ENCODE data around the gene USPL1. TPM values are rescaled to one million over a fixed set of nuclear protein-coding genes. Genes with fewer than 3 reads are reported as not detected.
A peak's percentile ranks its signal among the peaks of the same experiment; 100 is the strongest.

The USPL1 gene
- total RNA-seq, 3 donors from 2014 or later = 12.9 to 13.7 (median 13.3) TPM

- Mint-ChIP-seq H3K4me3 (no peak overlapping the region), H3K27me3 (ENCODE audit: low read depth) (no peaks in the 10 kb centered on the region), H3K36me3 (ENCODE audit: insufficient read depth) (peaks cover 33% of the 10 kb centered on the region), H3K9me3 (no peaks in the 10 kb centered on the region), H3K4me1 (ENCODE audit: low read depth) (peaks cover 19% of the 10 kb centered on the region)
- ATAC-seq (no peak), DNase-seq (no peak)
Measured at GRCh38 chr13:30659980-30660379, 42.3 kb downstream of the USPL1 start.

DNA sequence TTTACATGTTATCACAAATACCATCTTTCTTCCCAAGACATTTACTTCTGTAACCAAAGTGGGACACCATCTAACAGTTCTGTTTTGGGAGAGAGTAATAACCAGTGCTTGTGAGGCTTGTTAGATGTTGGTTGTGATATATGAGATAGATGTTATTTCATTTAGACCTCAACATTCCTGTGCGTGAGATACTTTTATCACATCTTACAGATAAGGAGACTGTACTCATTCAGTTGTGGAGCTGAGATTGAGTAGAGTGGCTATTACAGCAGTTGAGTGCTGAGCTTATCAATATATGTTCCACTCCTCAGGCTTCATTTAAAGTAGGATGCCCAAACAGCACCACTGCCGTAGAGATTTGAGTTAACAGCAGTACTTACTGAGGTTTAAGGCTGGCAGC lies 43.1 kb downstream of the USPL1 start:
- ATAC-seq (no peak), DNase-seq (no peak)
- H3K4me3 Mint-ChIP-seq = no peak overlapping the region
- no peaks in the 10 kb centered on the region for H3K9me3 Mint-ChIP-seq
- H3K27me3 Mint-ChIP-seq (ENCODE audit: low read depth) = no peaks in the 10 kb centered on the region
- peaks cover 28% of the 10 kb centered on the region for H3K36me3 Mint-ChIP-seq (ENCODE audit: insufficient read depth)
- peaks cover 16% of the 10 kb centered on the region for H3K4me1 Mint-ChIP-seq (ENCODE audit: low read depth)

GRCh38 chr13:30664689-30665275 lies 47.1 kb downstream of the USPL1 start:
- H3K36me3 Mint-ChIP-seq (ENCODE audit: insufficient read depth) = no peaks in the 10 kb centered on the region
- no peaks in the 10 kb centered on the region for H3K9me3 Mint-ChIP-seq
- peaks cover 11% of the 10 kb centered on the region for H3K4me1 Mint-ChIP-seq (ENCODE audit: low read depth)
- ATAC-seq (no peak), DNase-seq (no peak)
- H3K27me3 Mint-ChIP-seq (ENCODE audit: low read depth) = no peaks in the 10 kb centered on the region
- H3K4me3 Mint-ChIP-seq = no peak overlapping the region

DNA sequence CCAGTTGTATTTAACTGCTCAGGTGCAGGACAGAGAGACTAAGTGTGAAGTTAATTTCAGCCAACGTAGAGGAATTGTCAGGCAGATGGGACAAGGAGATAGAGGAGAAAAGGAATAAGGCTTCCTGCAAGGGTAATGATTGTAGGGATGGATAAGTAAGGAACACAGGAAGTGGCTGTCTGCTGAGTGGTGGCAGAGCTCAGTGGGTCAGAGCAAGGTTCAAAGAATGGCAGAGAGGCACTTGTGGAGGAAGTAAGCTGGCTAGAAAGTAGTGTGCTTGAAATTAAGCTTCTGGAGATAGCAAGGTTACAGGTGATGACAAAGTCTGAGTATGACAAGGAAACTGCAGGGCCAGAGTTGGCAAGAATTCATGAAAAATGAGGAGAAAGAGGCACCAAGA lies 47.9 kb downstream of the USPL1 start:
- Mint-ChIP-seq H3K9me3 (no peaks in the 10 kb centered on the region), H3K36me3 (ENCODE audit: insufficient read depth) (no peaks in the 10 kb centered on the region), H3K27me3 (ENCODE audit: low read depth) (no peaks in the 10 kb centered on the region), H3K4me3 (no peak overlapping the region), H3K4me1 (ENCODE audit: low read depth) (peaks cover 11% of the 10 kb centered on the region)
- no peak for DNase-seq
- ATAC-seq = no peak

DNA sequence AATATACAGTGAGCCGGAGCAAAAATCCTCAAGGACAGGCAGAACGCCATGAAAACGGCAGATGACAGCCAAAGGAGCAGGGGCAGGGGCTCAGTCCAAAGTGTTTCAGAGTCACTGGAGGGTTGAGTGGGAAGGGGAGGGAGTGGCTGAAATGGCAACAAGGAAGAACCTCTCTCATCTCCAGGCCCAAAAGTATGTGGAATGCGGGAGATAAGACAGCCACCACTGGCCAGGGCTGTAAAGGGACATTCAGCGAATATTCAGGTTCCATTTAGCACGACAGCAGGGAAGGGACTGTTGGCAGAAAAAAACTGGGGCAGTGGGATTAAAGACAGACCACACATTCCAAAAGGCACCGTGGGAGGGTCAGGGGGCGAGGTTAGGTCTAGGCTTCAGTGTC lies 48.4 kb downstream of the USPL1 start:
- Mint-ChIP-seq H3K36me3 (ENCODE audit: insufficient read depth) (no peaks in the 10 kb centered on the region), H3K4me3 (no peak overlapping the region), H3K4me1 (ENCODE audit: low read depth) (peaks cover 11% of the 10 kb centered on the region), H3K27me3 (ENCODE audit: low read depth) (no peaks in the 10 kb centered on the region), H3K9me3 (no peaks in the 10 kb centered on the region)
- ATAC-seq (no peak), DNase-seq (no peak)

- no peaks in the 10 kb centered on the region for H3K36me3 Mint-ChIP-seq (ENCODE audit: insufficient read depth)
- H3K9me3 Mint-ChIP-seq = no peaks in the 10 kb centered on the region
- ATAC-seq = no peak
- H3K4me3 Mint-ChIP-seq = no peak overlapping the region
- H3K4me1 Mint-ChIP-seq (ENCODE audit: low read depth) = peaks cover 9% of the 10 kb centered on the region
- DNase-seq = no peak
- H3K27me3 Mint-ChIP-seq (ENCODE audit: low read depth) = no peaks in the 10 kb centered on the region
Measured at GRCh38 chr13:30667014-30667413, 49.3 kb downstream of the USPL1 start.

- no peak for ATAC-seq
- Mint-ChIP-seq H3K4me3 (no peak overlapping the region), H3K9me3 (no peaks in the 10 kb centered on the region), H3K27me3 (ENCODE audit: low read depth) (no peaks in the 10 kb centered on the region), H3K36me3 (ENCODE audit: insufficient read depth) (no peaks in the 10 kb centered on the region), H3K4me1 (ENCODE audit: low read depth) (peaks cover 5% of the 10 kb centered on the region)
- DNase-seq = no peak
Measured at GRCh38 chr13:30668312-30668711, 50.6 kb downstream of the USPL1 start.

DNA sequence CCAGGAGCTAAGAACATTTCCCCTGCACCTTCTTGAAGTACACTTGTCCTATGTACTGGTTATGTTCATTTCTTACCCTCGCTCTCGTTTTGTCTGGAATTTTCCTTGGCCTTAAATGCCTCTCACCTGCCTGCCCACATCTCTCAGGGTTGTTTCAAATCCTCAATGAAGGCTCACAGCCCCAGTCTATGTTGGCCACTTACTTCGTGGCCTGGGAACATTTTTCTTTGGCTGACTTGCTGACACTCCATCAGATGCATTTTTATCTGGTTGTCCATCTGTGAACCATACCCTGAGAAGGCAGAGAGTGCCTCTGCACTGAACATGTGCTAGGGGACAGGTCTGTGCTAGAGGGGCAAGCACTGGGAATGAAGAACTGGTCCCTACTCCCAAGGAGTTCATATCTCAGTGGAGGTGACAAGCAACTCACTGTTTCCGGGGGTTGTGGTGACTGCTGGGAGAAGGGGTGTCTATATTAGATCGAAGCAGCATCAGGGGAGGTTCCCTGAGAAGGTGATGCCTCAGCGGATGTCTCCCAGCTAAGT lies 53.6 kb downstream of the USPL1 start:
- H3K4me1 Mint-ChIP-seq (ENCODE audit: low read depth) = peaks cover 16% of the 10 kb centered on the region
- H3K9me3 Mint-ChIP-seq = no peaks in the 10 kb centered on the region
- H3K36me3 Mint-ChIP-seq (ENCODE audit: insufficient read depth) = no peaks in the 10 kb centered on the region

GRCh38 chr13:30673669-30674521 lies 56.2 kb downstream of the USPL1 start:
- peak; percentile 96 for ATAC-seq

More for the DNA sequence above, 53.6 kb downstream of the USPL1 start:
- no peaks in the 10 kb centered on the region for H3K27me3 Mint-ChIP-seq (ENCODE audit: low read depth)
- DNase-seq = no peak
- no peak overlapping the region for H3K4me3 Mint-ChIP-seq
- no peak for ATAC-seq

GRCh38 chr13:30675717-30676116 lies 58.0 kb downstream of the USPL1 start:
- Mint-ChIP-seq H3K27me3 (ENCODE audit: low read depth) (no peaks in the 10 kb centered on the region), H3K4me1 (ENCODE audit: low read depth) (peaks cover 23% of the 10 kb centered on the region), H3K4me3 (no peak overlapping the region), H3K9me3 (no peaks in the 10 kb centered on the region), H3K36me3 (ENCODE audit: insufficient read depth) (no peaks in the 10 kb centered on the region)
- DNase-seq = no peak
- no peak for ATAC-seq

More at GRCh38 chr13:30673669-30674521, 56.2 kb downstream of the USPL1 start:
- peak; percentile 88 for DNase-seq
- Mint-ChIP-seq H3K4me3 (peak overlapping the region; percentile 86), H3K27me3 (ENCODE audit: low read depth) (no peaks in the 10 kb centered on the region), H3K36me3 (ENCODE audit: insufficient read depth) (no peaks in the 10 kb centered on the region), H3K4me1 (ENCODE audit: low read depth) (peaks cover 17% of the 10 kb centered on the region), H3K9me3 (no peaks in the 10 kb centered on the region)

- Mint-ChIP-seq H3K36me3 (ENCODE audit: insufficient read depth) (no peaks in the 10 kb centered on the region), H3K27me3 (ENCODE audit: low read depth) (no peaks in the 10 kb centered on the region), H3K9me3 (no peaks in the 10 kb centered on the region), H3K4me3 (no peak overlapping the region), H3K4me1 (ENCODE audit: low read depth) (peaks cover 20% of the 10 kb centered on the region)
- ATAC-seq (no peak), DNase-seq (no peak)
Measured at GRCh38 chr13:30676672-30677071, 59.0 kb downstream of the USPL1 start.

DNA sequence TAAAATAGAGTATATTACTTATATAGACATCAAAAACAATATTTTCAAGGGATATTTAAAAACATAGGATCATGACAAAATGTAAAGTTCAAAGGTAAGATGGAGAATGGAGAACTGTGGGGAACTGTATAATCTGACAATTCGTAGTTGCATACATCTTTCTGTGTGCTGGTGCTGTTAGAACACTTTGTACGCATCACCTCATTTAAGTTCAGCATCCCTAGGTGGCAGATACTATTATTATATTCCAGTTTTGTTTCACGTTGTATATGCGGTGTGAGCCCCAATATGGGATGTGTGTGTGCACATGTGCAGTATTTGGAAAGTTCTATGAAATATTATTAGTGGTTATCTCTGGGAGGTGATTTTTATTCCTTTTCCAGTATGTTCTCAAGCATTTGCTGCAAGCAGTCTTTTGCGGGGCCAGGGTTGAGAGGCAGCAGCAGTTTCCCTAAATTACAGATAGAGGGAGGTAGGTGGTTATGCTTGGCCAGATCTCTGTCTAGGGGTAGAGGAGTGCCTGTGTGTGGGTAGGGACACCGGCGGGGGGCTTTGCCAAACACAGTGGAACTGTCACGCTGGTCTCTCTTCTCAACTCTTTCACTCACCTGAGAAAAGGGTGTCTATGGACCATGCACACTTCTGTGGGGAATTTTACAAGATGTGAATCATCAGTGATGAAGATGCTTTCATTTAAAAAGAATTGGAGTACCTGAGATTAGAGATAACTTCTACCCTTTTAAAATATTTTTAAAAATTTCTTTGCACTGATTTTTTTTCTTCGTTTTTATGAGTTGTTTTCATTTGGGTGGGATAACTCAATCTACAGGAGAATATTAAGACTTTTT lies 62.0 kb downstream of the USPL1 start:
- Mint-ChIP-seq H3K27me3 (ENCODE audit: low read depth) (no peaks in the 10 kb centered on the region), H3K9me3 (no peaks in the 10 kb centered on the region), H3K4me3 (no peak overlapping the region), H3K4me1 (ENCODE audit: low read depth) (peaks cover 11% of the 10 kb centered on the region), H3K36me3 (ENCODE audit: insufficient read depth) (no peaks in the 10 kb centered on the region)
- DNase-seq (peak; percentile 20), ATAC-seq (peak; percentile 82 to 86)

GRCh38 chr13:30681843-30682242 lies 64.1 kb downstream of the USPL1 start:
- ATAC-seq = no peak
- Mint-ChIP-seq H3K4me1 (ENCODE audit: low read depth) (peaks cover 7% of the 10 kb centered on the region), H3K27me3 (ENCODE audit: low read depth) (no peaks in the 10 kb centered on the region), H3K4me3 (no peak overlapping the region), H3K9me3 (no peaks in the 10 kb centered on the region), H3K36me3 (ENCODE audit: insufficient read depth) (no peaks in the 10 kb centered on the region)
- DNase-seq = no peak

GRCh38 chr13:30685320-30685859 lies 67.7 kb downstream of the USPL1 start:
- DNase-seq (no peak), ATAC-seq (no peak)
- no peaks in the 10 kb centered on the region for H3K9me3 Mint-ChIP-seq
- no peaks in the 10 kb centered on the region for H3K36me3 Mint-ChIP-seq (ENCODE audit: insufficient read depth)
- H3K4me3 Mint-ChIP-seq = no peak overlapping the region
- no peaks in the 10 kb centered on the region for H3K27me3 Mint-ChIP-seq (ENCODE audit: low read depth)
- H3K4me1 Mint-ChIP-seq (ENCODE audit: low read depth) = peaks cover 6% of the 10 kb centered on the region
